GM12878 (cell line): ENCODE data around the gene CRIM1.

Source experiments
- BMI1 ChIP-seq: fragments of 450-650 bp; IDR thresholded peaks from 2 replicates; pipeline ENCODE4 v1.6.1; 2016; ENCODE audit warnings: mild to moderate bottlenecking, moderate library complexity, borderline replicate concordance
- HDAC2 ChIP-seq: fragments of 200-600 bp; sonication (generic); IDR thresholded peaks from 2 replicates; pipeline ENCODE4 v1.6.1; 2017
- JUNB ChIP-seq: IDR thresholded peaks from 2 replicates; pipeline ENCODE4 v1.6.1; 2016; ENCODE audit warnings: antibody characterized with exemption, mild to moderate bottlenecking
- MAX ChIP-seq: IDR thresholded peaks from 2 replicates; pipeline ENCODE4 v1.6.1; 2012; ENCODE audit warnings: low read depth, low read length, improper control_type of control experiment
- NFXL1 ChIP-seq: fragments of 450-650 bp; IDR thresholded peaks from 2 replicates; pipeline ENCODE4 v1.6.1; 2017; ENCODE audit warnings: antibody characterized with exemption, mild to moderate bottlenecking, borderline replicate concordance
- POLR2A ChIP-seq: IDR thresholded peaks from 2 replicates; pipeline ENCODE4 v1.6.1; 2011; ENCODE audit warnings: low read depth, mild to moderate bottlenecking, low read length
- POLR2AphosphoS5 ChIP-seq: IDR thresholded peaks from 2 replicates; pipeline ENCODE4 v1.6.1; 2011; ENCODE audit warnings: mild to moderate bottlenecking, low read length, inconsistent platforms
- SREBF2 ChIP-seq: IDR thresholded peaks from 2 replicates; pipeline ENCODE4 v1.6.1; 2012; ENCODE audit warnings: mild to moderate bottlenecking, low read length
- TAF1 ChIP-seq: IDR thresholded peaks from 2 replicates; pipeline ENCODE4 v1.6.1; 2011; ENCODE audit warnings: mild to moderate bottlenecking, low read depth, low read length, borderline replicate concordance
- ZBTB11 ChIP-seq: fragments of 450-650 bp; formaldehyde crosslinking; IDR thresholded peaks from 2 replicates; pipeline ENCODE4 v1.5.0; 2022; ENCODE audit warnings: mild to moderate bottlenecking, missing genetic modification characterization
- TF ChIP-seq, protein P1 (sequence below), 3 experiments: IDR thresholded peaks in 2 of 3; conservative IDR thresholded peaks in 1 of 3; 2 replicates each; pipeline ENCODE4 v1.5.1; 2011; ENCODE audit warnings: low read depth in 3 of 3, low read length in 3 of 3, mild to moderate bottlenecking in 3 of 3, control low read depth in 2 of 3, moderate library complexity in 2 of 3, inconsistent platforms in 1 of 3, mixed read lengths in 1 of 3; ENCODE audit not compliant: control insufficient read depth in 2 of 3, insufficient read depth in 1 of 3; ENCODE audit errors: extremely low read depth in 1 of 3
- TF ChIP-seq, protein P2 (sequence below): IDR thresholded peaks from 2 replicates; pipeline ENCODE4 v1.6.1; 2011; ENCODE audit warnings: mild to moderate bottlenecking, low read depth, low read length, moderate library complexity; ENCODE audit not compliant: insufficient replicate concordance
- TF ChIP-seq, protein P3 (sequence below): fragments of 150-350 bp; IDR thresholded peaks from 2 replicates; pipeline ENCODE4 v1.6.1; 2014; ENCODE audit warnings: mild to moderate bottlenecking, low read depth, low read length

GRCh38 chr2:36541891-36542595 is 186.5 kb downstream of the CRIM1 start:
- TF ChIP-seq MAX (no peak), POLR2A (no peak), POLR2AphosphoS5 (no peak), HDAC2 (no peak), TAF1 (no peak), JUNB (no peak), SREBF2 (no peak), BMI1 (no peak), ZBTB11 (no peak), NFXL1 (no peak)
- TF ChIP-seq, protein P1, sequence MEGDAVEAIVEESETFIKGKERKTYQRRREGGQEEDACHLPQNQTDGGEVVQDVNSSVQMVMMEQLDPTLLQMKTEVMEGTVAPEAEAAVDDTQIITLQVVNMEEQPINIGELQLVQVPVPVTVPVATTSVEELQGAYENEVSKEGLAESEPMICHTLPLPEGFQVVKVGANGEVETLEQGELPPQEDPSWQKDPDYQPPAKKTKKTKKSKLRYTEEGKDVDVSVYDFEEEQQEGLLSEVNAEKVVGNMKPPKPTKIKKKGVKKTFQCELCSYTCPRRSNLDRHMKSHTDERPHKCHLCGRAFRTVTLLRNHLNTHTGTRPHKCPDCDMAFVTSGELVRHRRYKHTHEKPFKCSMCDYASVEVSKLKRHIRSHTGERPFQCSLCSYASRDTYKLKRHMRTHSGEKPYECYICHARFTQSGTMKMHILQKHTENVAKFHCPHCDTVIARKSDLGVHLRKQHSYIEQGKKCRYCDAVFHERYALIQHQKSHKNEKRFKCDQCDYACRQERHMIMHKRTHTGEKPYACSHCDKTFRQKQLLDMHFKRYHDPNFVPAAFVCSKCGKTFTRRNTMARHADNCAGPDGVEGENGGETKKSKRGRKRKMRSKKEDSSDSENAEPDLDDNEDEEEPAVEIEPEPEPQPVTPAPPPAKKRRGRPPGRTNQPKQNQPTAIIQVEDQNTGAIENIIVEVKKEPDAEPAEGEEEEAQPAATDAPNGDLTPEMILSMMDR (IDR thresholded peaks at IDR 0.05 in 2 of 3, conservative IDR thresholded peaks at IDR 0.05 in 1 of 3; ENCODE audit: control insufficient read depth in 2 of 3, extremely low read depth in 1 of 3, insufficient read depth in 1 of 3, low read depth in 3 of 3, low read length in 3 of 3) = no peak
- TF ChIP-seq, protein P2, sequence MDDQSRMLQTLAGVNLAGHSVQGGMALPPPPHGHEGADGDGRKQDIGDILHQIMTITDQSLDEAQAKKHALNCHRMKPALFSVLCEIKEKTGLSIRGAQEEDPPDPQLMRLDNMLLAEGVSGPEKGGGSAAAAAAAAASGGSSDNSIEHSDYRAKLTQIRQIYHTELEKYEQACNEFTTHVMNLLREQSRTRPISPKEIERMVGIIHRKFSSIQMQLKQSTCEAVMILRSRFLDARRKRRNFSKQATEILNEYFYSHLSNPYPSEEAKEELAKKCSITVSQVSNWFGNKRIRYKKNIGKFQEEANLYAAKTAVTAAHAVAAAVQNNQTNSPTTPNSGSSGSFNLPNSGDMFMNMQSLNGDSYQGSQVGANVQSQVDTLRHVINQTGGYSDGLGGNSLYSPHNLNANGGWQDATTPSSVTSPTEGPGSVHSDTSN = no peak
- TF ChIP-seq, protein P3, sequence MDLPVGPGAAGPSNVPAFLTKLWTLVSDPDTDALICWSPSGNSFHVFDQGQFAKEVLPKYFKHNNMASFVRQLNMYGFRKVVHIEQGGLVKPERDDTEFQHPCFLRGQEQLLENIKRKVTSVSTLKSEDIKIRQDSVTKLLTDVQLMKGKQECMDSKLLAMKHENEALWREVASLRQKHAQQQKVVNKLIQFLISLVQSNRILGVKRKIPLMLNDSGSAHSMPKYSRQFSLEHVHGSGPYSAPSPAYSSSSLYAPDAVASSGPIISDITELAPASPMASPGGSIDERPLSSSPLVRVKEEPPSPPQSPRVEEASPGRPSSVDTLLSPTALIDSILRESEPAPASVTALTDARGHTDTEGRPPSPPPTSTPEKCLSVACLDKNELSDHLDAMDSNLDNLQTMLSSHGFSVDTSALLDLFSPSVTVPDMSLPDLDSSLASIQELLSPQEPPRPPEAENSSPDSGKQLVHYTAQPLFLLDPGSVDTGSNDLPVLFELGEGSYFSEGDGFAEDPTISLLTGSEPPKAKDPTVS = no peak
